Glomerular endothelial cell (primary cell): ENCODE measurements around the gene TP53BP2. TPM values are rescaled to one million over a fixed set of nuclear protein-coding genes. Genes with fewer than 3 reads are reported as not detected.

ENCODE experiments used
- total RNA-seq: library from RNA; depleted of rRNA; stranded (reverse); fragments of >200 nt; gene quantifications from 2 replicates; pipeline ENCODE4 v1.2.3, GENCODE V29; 2015

The TP53BP2 gene
- total RNA-seq, 1 donor from 2014 or later = 38.1 TPM

Other genes with a start within 250 kb of the TP53BP2 start
- gene CAPN8, start 180.2 kb downstream of the TP53BP2 start, total RNA-seq = not detected in 2 replicates
- gene CAPN2, start 133.4 kb downstream of the TP53BP2 start, total RNA-seq = 277 and 310 TPM in 2 replicates